IMR-90 (cell line): Measurements from ENCODE around the gene CCDC13. TPM values are rescaled to one million over a fixed set of nuclear protein-coding genes. Genes with fewer than 3 reads are reported as not detected.

Source experiments
- ATAC-seq: fragments of 200-7000 bp; cut with Tn5 transposase; 2 replicates; pipeline ENCODE4 v1.9.1; 2020; ENCODE audit warnings: low read depth, mild to moderate bottlenecking, moderate library complexity
- BruUV-seq: library from RNA; stranded (reverse); fragments of 400-500 nt; replicated peaks from 2 replicates; lab custom pipeline; 2021; lab: Mats Ljungman, UMichigan
- CTCF ChIA-PET: fragments of 300-600 bp; formaldehyde crosslinking; extraction: SDS; loops from one replicate; lab custom pipeline; 2021; ENCODE audit warnings: antibody characterized with exemption; lab: Yijun Ruan, JAX
- POLR2A ChIA-PET: fragments of 300-600 bp; sonication (Branson Sonifier 250); formaldehyde crosslinking; loops from one replicate; lab custom pipeline; 2022; ENCODE audit warnings: antibody characterized with exemption; ENCODE audit not compliant: unreplicated experiment; lab: Charles Lee
- DNase-seq: peaks from one replicate; pipeline ENCODE4 v3.0.0; 2013
- H2AFZ ChIP-seq: replicated peaks from 2 replicates; pipeline ENCODE3; 2013; ENCODE audit warnings: low read length, mild to moderate bottlenecking; ENCODE audit not compliant: poor library complexity
- H2AK5ac ChIP-seq: 2 replicates; pipeline ENCODE4 v1.6.1; 2013; ENCODE audit warnings: low read depth, low read length, inconsistent platforms
- H2AK9ac ChIP-seq: replicated peaks from 2 replicates; pipeline ENCODE3; 2013; ENCODE audit warnings: mild to moderate bottlenecking, low read depth, low read length, moderate library complexity; ENCODE audit not compliant: poor library complexity
- H2BK120ac ChIP-seq: 2 replicates; pipeline ENCODE4 v1.6.1; 2013; ENCODE audit warnings: low read depth, low read length, inconsistent platforms
- H2BK15ac ChIP-seq: 3 replicates; pipeline ENCODE4 v1.6.1; 2013; ENCODE audit warnings: low read depth, low read length, inconsistent platforms
- H2BK20ac ChIP-seq: 2 replicates; pipeline ENCODE4 v1.6.1; 2013; ENCODE audit warnings: low read depth, mild to moderate bottlenecking, inconsistent platforms, low read length, moderate library complexity
- H2BK5ac ChIP-seq: 2 replicates; pipeline ENCODE4 v1.6.1; 2013; ENCODE audit warnings: mild to moderate bottlenecking, low read depth, low read length, inconsistent platforms; ENCODE audit not compliant: poor library complexity, severe bottlenecking
- H3K14ac ChIP-seq: replicated peaks from 2 replicates; pipeline ENCODE4 v1.6.1; 2013; ENCODE audit warnings: low read depth, low read length, inconsistent platforms
- H3K18ac ChIP-seq: 2 replicates; pipeline ENCODE4 v1.6.1; 2013; ENCODE audit warnings: low read depth, low read length, control low read depth
- H3K23ac ChIP-seq: 2 replicates; pipeline ENCODE4 v1.6.1; 2013; ENCODE audit warnings: low read depth, low read length, inconsistent platforms
- H3K27ac ChIP-seq: 2 replicates; pipeline ENCODE4 v1.5.1; 2013; ENCODE audit warnings: mild to moderate bottlenecking, control low read depth, low read length; ENCODE audit not compliant: insufficient read depth
- H3K27me3 ChIP-seq: 2 replicates; pipeline ENCODE4 v1.6.1; 2013; ENCODE audit warnings: low read length; ENCODE audit not compliant: control insufficient read depth, insufficient read depth
- H3K36me3 ChIP-seq: 2 replicates; pipeline ENCODE4 v1.6.1; 2013; ENCODE audit warnings: low read length, mixed read lengths; ENCODE audit not compliant: control insufficient read depth, insufficient read depth
- H3K4ac ChIP-seq: 2 replicates; pipeline ENCODE4 v1.6.1; 2013; ENCODE audit warnings: low read depth, low read length, inconsistent platforms
- H3K4me1 ChIP-seq: 2 replicates; pipeline ENCODE4 v1.6.1; 2013; ENCODE audit warnings: low read length, mixed read lengths; ENCODE audit not compliant: control insufficient read depth, insufficient read depth
- H3K4me2 ChIP-seq: 2 replicates; pipeline ENCODE4 v1.6.1; 2013; ENCODE audit warnings: low read depth, mild to moderate bottlenecking, control low read depth, low read length, moderate library complexity
- H3K4me3 ChIP-seq: 2 replicates; pipeline ENCODE4 v1.5.1; 2013; ENCODE audit warnings: low read depth, mild to moderate bottlenecking, control low read depth, low read length, moderate library complexity; ENCODE audit not compliant: insufficient read depth
- H3K56ac ChIP-seq: 2 replicates; pipeline ENCODE4 v1.6.1; 2013; ENCODE audit warnings: low read length, inconsistent platforms; ENCODE audit not compliant: insufficient read depth; ENCODE audit errors: extremely low read depth
- H3K79me1 ChIP-seq, 2 experiments: 2 replicates each; pipeline ENCODE4 v1.6.1; 2013; ENCODE audit warnings: low read length in 2 of 2, inconsistent platforms in 1 of 2, low read depth in 1 of 2
- H3K9ac ChIP-seq: 2 replicates; pipeline ENCODE4 v1.6.1; 2013; ENCODE audit warnings: low read depth, low read length, control low read depth
- H3K9me1 ChIP-seq: 2 replicates; pipeline ENCODE4 v1.6.1; 2013; ENCODE audit warnings: low read length, inconsistent platforms; ENCODE audit not compliant: insufficient read depth
- H3K9me3 ChIP-seq: 2 replicates; pipeline ENCODE4 v1.6.1; 2013; ENCODE audit warnings: low read length; ENCODE audit not compliant: control insufficient read depth, insufficient read depth
- H4K20me1 ChIP-seq: 2 replicates; pipeline ENCODE4 v1.6.1; 2013; ENCODE audit warnings: low read length, inconsistent platforms; ENCODE audit not compliant: insufficient read depth
- H4K5ac ChIP-seq: 2 replicates; pipeline ENCODE4 v1.6.1; 2013; ENCODE audit warnings: mild to moderate bottlenecking, low read depth, low read length, control low read depth
- H4K8ac ChIP-seq, 2 experiments: 2 replicates each; pipeline ENCODE4 v1.6.1; 2013; ENCODE audit warnings: low read depth in 2 of 2, low read length in 2 of 2, control low read depth in 1 of 2, inconsistent platforms in 1 of 2
- H4K91ac ChIP-seq: 2 replicates; pipeline ENCODE4 v1.6.1; 2013; ENCODE audit warnings: low read depth, low read length, inconsistent platforms; ENCODE audit not compliant: insufficient read depth
- BHLHE40 ChIP-seq: fragments of 150-350 bp; IDR thresholded peaks from 2 replicates; pipeline ENCODE4 v1.6.1; 2016; ENCODE audit warnings: mild to moderate bottlenecking, low read depth, low read length
- CEBPB ChIP-seq: IDR thresholded peaks from 2 replicates; pipeline ENCODE4 v1.6.1; 2012; ENCODE audit warnings: low read depth, low read length, improper control_type of control experiment
- MAFK ChIP-seq: IDR thresholded peaks from 2 replicates; pipeline ENCODE4 v1.6.1; 2012; ENCODE audit warnings: low read depth, low read length, improper control_type of control experiment
- MAZ ChIP-seq: IDR thresholded peaks from 2 replicates; pipeline ENCODE4 v1.6.1; 2012; ENCODE audit warnings: low read depth, mild to moderate bottlenecking, low read length, improper control_type of control experiment, moderate library complexity, borderline replicate concordance
- MXI1 ChIP-seq: IDR thresholded peaks from 2 replicates; pipeline ENCODE4 v1.6.1; 2012; ENCODE audit warnings: low read depth, mild to moderate bottlenecking, low read length, moderate library complexity, borderline replicate concordance
- NFE2L2 ChIP-seq: fragments of 150-350 bp; IDR thresholded peaks from 2 replicates; pipeline ENCODE4 v1.6.1; 2016; ENCODE audit warnings: low read depth, mild to moderate bottlenecking, low read length
- RAD21 ChIP-seq: IDR thresholded peaks from 2 replicates; pipeline ENCODE4 v1.6.1; 2012; ENCODE audit warnings: low read length, improper control_type of control experiment
- RCOR1 ChIP-seq: IDR thresholded peaks from 2 replicates; pipeline ENCODE4 v1.6.1; 2012; ENCODE audit warnings: mild to moderate bottlenecking, low read length, improper control_type of control experiment; ENCODE audit not compliant: insufficient replicate concordance
- RFX5 ChIP-seq: IDR thresholded peaks from 2 replicates; pipeline ENCODE4 v1.8.0; 2012; ENCODE audit warnings: low read depth, mild to moderate bottlenecking, low read length, moderate library complexity
- SMC3 ChIP-seq: fragments of 150-350 bp; IDR thresholded peaks from 2 replicates; pipeline ENCODE4 v1.6.1; 2016; ENCODE audit warnings: low read depth, mild to moderate bottlenecking, antibody characterized with exemption, low read length, moderate library complexity
- WGBS, 2 experiments: methylation state at CpG; one replicate each; pipeline versions ENCODE4 v1.1.5 to v1.1.7; 2013; ENCODE audit warnings: missing lambda C conversion rate in 2 of 2; ENCODE audit not compliant: insufficient read length in 1 of 2; ENCODE audit errors: extremely low coverage in 2 of 2; 5-methylcytosine and 5-hydroxymethylcytosine counted together
- dilution Hi-C: fragments of 300-500 bp; cut with HindIII; formaldehyde crosslinking; loops from one replicate; pipeline ENCODE4 v1.14.3; 2018; ENCODE audit warnings: low sequenced_read_pairs; ENCODE audit not compliant: unreplicated experiment
- in situ Hi-C: fragments of 300-500 bp; cut with MboI; formaldehyde crosslinking; loops from 3 replicates; pipeline ENCODE4 v1.14.3; 2019; ENCODE audit warnings: low sequenced_read_pairs, inconsistent platforms, mixed read lengths
- intact Hi-C: fragments of 100-400 bp; cut with micrococcal nuclease; formaldehyde crosslinking; loops from 2 replicates; pipeline ENCODE4 v1.10.0; 2022
- polyA plus RNA-seq, 3 experiments: library from polyadenylated mRNA; depleted of rRNA; stranded (reverse); fragments of >200 nt; gene quantifications; 2 replicates each; pipeline ENCODE4 v1.2.3, GENCODE V29; 2012; ENCODE audit warnings: low replicate concordance in 1 of 3
- total RNA-seq: library from RNA; depleted of rRNA; stranded (reverse); fragments of >200 nt; gene quantifications from 2 replicates; pipeline ENCODE4 v1.2.3, GENCODE V29; 2012
- TF ChIP-seq, protein P1 (sequence below): fragments of 150-350 bp; IDR thresholded peaks from 2 replicates; pipeline ENCODE4 v1.6.1; 2017; ENCODE audit warnings: mild to moderate bottlenecking, antibody characterized with exemption, low read length, low read depth
- TF ChIP-seq, protein P2 (sequence below): fragments of 150-350 bp; IDR thresholded peaks from 2 replicates; pipeline ENCODE4 v1.6.1; 2016; ENCODE audit warnings: low read depth, mild to moderate bottlenecking, low read length, moderate library complexity, borderline replicate concordance
- TF ChIP-seq, protein P3 (sequence below): conservative IDR thresholded peaks from 2 replicates; pipeline ENCODE4 v1.5.1; 2012; ENCODE audit warnings: mild to moderate bottlenecking, low read depth, low read length, improper control_type of control experiment

CCDC13 gene
- total and polyA plus RNA-seq, 2 of the 4 experiments (the other 2 are of a cell fraction): 0.18 to 0.19 TPM

DNA sequence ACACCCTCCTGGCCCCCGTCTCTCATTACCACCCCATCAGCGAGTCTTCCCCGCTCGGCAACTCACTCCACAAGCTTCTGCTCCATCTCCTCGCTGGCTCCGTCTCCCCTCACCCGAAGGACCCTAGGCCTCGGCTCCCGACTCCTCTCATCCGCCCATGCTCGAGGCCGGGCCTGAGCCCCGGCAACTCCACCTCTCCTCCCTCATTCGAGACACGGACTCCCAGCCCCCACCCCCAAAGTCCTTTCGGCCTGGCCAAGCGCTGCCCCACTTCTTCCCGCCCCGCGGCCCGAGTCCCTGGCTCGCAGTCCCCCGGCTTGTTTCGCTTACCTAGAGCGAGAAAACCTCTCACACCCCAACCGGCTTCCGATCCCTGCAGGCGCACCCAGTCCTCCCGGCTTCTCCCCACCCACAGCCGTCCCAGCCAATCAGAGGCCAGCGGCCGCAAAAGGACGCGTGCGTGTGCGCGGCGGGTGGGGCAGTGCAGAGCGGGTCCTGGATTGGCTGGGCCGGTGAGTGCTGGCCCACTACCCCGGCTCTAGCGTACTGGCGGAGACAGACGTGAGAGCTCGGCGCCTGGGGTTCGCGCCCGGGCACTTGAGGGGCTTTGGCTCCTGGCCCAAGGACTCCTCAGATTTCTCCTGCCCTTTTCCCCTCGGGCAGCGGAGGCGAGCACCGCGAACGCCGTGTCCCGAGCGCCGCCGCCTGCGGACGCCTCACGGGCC lies 31.2 kb upstream of the CCDC13 start, which contains the start of gene HIGD1A:
TSS of gene HIGD1A (minus strand) at position 385 of the 725 bp plus-strand sequence. CDS start 10,237 bp downstream, outside the sequence.
- ATAC-seq: peak; percentile 99
- H3K4me2 ChIP-seq: peak within 1 kb of the TSS; percentile 96
- peak within 1 kb of the TSS; percentile 92 for H3K14ac ChIP-seq
- H4K20me1 ChIP-seq: peaks cover 22% of the 10 kb centered on the region
- no peak within 1 kb of the TSS; the same call in 2 of the 3 replicates for H2BK15ac ChIP-seq
- peaks cover 2% of the 10 kb centered on the region; the same call in 1 of the 2 replicates for H3K27me3 ChIP-seq
- H2AFZ ChIP-seq: peak within 1 kb of the TSS; percentile 94
- H2AK5ac ChIP-seq: peak within 1 kb of the TSS; percentile 52; the same call in 1 of the 2 replicates
- H3K4me1 ChIP-seq: peaks cover 3% of the 10 kb centered on the region; the same call in 1 of the 2 replicates
- intact Hi-C loops (no loop called here), dilution Hi-C loops (no loop called here), in situ Hi-C loops (no loop called here)
- peak; percentile 92 for DNase-seq
- H2AK9ac ChIP-seq: peak within 1 kb of the TSS; percentile 83
- H3K79me1 ChIP-seq: peaks cover 18 to 38% of the 10 kb centered on the region in 2 experiments
- peak within 1 kb of the TSS; percentile 73 for H3K27ac ChIP-seq
- peak within 1 kb of the TSS; percentile 77 to 79; a peak in 3 of 4 replicates for H4K8ac ChIP-seq
- H3K18ac ChIP-seq: peak within 1 kb of the TSS; percentile 7; the same call in 1 of the 2 replicates
- H2BK5ac ChIP-seq: peak within 1 kb of the TSS; percentile 32
- H3K9ac ChIP-seq: peak within 1 kb of the TSS; percentile 83
- WGBS, 2 experiments: 0% methylated on average over 27 of the region's 63 CpGs; no CpG with 5 or more reads in 1 of the 2 experiments
- ChIA-PET CTCF (interaction anchor here (1.2 kb wide), 1 partner anchor 27 kb away, joined by 3 read pairs; no protein-coding TSS in a partner anchor), POLR2A (no interaction called here)
- H3K23ac ChIP-seq: peak within 1 kb of the TSS; percentile 97
- H2BK20ac ChIP-seq: no peak within 1 kb of the TSS
- no peaks in the 10 kb centered on the region for H3K36me3 ChIP-seq
- H2BK120ac ChIP-seq: peak within 1 kb of the TSS; percentile 40
- H3K9me1 ChIP-seq: peaks cover 3% of the 10 kb centered on the region
- H3K4ac ChIP-seq: peak within 1 kb of the TSS; percentile 71
- no peaks in the 10 kb centered on the region for H3K9me3 ChIP-seq
- BruUV-seq: no TSS peak
- peak within 1 kb of the TSS; percentile 83 for H3K4me3 ChIP-seq
- H4K5ac ChIP-seq: peak within 1 kb of the TSS; percentile 33
- H3K56ac ChIP-seq: peak within 1 kb of the TSS; percentile 25; the same call in 1 of the 2 replicates
- peak within 1 kb of the TSS; percentile 24; the same call in 1 of the 2 replicates for H4K91ac ChIP-seq
- no peak for TF ChIP-seq RCOR1
- TF ChIP-seq NFE2L2: no peak
- TF ChIP-seq, protein P1, sequence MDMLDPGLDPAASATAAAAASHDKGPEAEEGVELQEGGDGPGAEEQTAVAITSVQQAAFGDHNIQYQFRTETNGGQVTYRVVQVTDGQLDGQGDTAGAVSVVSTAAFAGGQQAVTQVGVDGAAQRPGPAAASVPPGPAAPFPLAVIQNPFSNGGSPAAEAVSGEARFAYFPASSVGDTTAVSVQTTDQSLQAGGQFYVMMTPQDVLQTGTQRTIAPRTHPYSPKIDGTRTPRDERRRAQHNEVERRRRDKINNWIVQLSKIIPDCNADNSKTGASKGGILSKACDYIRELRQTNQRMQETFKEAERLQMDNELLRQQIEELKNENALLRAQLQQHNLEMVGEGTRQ: no peak
- TF ChIP-seq, protein P2, sequence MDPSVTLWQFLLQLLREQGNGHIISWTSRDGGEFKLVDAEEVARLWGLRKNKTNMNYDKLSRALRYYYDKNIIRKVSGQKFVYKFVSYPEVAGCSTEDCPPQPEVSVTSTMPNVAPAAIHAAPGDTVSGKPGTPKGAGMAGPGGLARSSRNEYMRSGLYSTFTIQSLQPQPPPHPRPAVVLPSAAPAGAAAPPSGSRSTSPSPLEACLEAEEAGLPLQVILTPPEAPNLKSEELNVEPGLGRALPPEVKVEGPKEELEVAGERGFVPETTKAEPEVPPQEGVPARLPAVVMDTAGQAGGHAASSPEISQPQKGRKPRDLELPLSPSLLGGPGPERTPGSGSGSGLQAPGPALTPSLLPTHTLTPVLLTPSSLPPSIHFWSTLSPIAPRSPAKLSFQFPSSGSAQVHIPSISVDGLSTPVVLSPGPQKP: no peak
- TF ChIP-seq MXI1: no peak; the same call in 1 of the 2 replicates
- no peak for TF ChIP-seq SMC3
- no peak for TF ChIP-seq RAD21
- TF ChIP-seq MAFK: no peak
- TF ChIP-seq RFX5: peak; percentile 57; the same call in 1 of the 2 replicates
- TF ChIP-seq BHLHE40: peak; percentile 66; the same call in 1 of the 2 replicates
- TF ChIP-seq, protein P3, sequence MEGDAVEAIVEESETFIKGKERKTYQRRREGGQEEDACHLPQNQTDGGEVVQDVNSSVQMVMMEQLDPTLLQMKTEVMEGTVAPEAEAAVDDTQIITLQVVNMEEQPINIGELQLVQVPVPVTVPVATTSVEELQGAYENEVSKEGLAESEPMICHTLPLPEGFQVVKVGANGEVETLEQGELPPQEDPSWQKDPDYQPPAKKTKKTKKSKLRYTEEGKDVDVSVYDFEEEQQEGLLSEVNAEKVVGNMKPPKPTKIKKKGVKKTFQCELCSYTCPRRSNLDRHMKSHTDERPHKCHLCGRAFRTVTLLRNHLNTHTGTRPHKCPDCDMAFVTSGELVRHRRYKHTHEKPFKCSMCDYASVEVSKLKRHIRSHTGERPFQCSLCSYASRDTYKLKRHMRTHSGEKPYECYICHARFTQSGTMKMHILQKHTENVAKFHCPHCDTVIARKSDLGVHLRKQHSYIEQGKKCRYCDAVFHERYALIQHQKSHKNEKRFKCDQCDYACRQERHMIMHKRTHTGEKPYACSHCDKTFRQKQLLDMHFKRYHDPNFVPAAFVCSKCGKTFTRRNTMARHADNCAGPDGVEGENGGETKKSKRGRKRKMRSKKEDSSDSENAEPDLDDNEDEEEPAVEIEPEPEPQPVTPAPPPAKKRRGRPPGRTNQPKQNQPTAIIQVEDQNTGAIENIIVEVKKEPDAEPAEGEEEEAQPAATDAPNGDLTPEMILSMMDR: no peak
- no peak for TF ChIP-seq CEBPB
- TF ChIP-seq MAZ: peak; percentile 91; the same call in 1 of the 2 replicates
